HUES6 (cell line): ENCODE data around the gene MACROD2.
A peak's percentile ranks its signal among the peaks of the same experiment; 100 is the strongest.

ENCODE experiments used
- H3K27ac ChIP-seq: 2 replicates; pipeline ENCODE4 v1.7.0; 2013; ENCODE audit warnings: low read depth, mild to moderate bottlenecking, low read length, inconsistent platforms
- H3K27me3 ChIP-seq: 2 replicates; pipeline ENCODE4 v1.6.1; 2013; ENCODE audit warnings: low read length; ENCODE audit not compliant: control insufficient read depth, insufficient read depth
- H3K36me3 ChIP-seq: 2 replicates; pipeline ENCODE4 v1.6.1; 2013; ENCODE audit warnings: low read length; ENCODE audit not compliant: control insufficient read depth, insufficient read depth
- H3K4me1 ChIP-seq: 2 replicates; pipeline ENCODE4 v1.6.1; 2013; ENCODE audit warnings: low read length; ENCODE audit not compliant: control insufficient read depth, insufficient read depth
- H3K4me3 ChIP-seq: 2 replicates; pipeline ENCODE4 v1.5.1; 2013; ENCODE audit warnings: low read depth, low read length
- H3K9ac ChIP-seq: one replicate; pipeline ENCODE4 v1.6.1; 2013; ENCODE audit warnings: mild to moderate bottlenecking, low read length
- H3K9me3 ChIP-seq: 2 replicates; pipeline ENCODE4 v1.6.1; 2013; ENCODE audit warnings: low read depth, low read length; ENCODE audit not compliant: control insufficient read depth, insufficient read depth

Gene MACROD2

GRCh38 chr20:16059841-16060240 lies 2064.5 kb downstream of the MACROD2 start:
- Histone ChIP-seq H3K27me3 (no peaks in the 10 kb centered on the region), H3K9ac (no peak overlapping the region), H3K4me1 (peaks cover 13% of the 10 kb centered on the region), H3K9me3 (no peaks in the 10 kb centered on the region), H3K36me3 (no peaks in the 10 kb centered on the region), H3K27ac (no peak overlapping the region), H3K4me3 (no peak overlapping the region)

GRCh38 chr20:16061351-16061750 lies 2066.0 kb downstream of the MACROD2 start:
- peaks cover 25% of the 10 kb centered on the region for H3K4me1 ChIP-seq
- no peaks in the 10 kb centered on the region for H3K36me3 ChIP-seq
- no peak overlapping the region for H3K4me3 ChIP-seq
- no peak overlapping the region for H3K9ac ChIP-seq
- no peaks in the 10 kb centered on the region for H3K27me3 ChIP-seq
- H3K9me3 ChIP-seq = no peaks in the 10 kb centered on the region
- H3K27ac ChIP-seq = no peak overlapping the region

DNA sequence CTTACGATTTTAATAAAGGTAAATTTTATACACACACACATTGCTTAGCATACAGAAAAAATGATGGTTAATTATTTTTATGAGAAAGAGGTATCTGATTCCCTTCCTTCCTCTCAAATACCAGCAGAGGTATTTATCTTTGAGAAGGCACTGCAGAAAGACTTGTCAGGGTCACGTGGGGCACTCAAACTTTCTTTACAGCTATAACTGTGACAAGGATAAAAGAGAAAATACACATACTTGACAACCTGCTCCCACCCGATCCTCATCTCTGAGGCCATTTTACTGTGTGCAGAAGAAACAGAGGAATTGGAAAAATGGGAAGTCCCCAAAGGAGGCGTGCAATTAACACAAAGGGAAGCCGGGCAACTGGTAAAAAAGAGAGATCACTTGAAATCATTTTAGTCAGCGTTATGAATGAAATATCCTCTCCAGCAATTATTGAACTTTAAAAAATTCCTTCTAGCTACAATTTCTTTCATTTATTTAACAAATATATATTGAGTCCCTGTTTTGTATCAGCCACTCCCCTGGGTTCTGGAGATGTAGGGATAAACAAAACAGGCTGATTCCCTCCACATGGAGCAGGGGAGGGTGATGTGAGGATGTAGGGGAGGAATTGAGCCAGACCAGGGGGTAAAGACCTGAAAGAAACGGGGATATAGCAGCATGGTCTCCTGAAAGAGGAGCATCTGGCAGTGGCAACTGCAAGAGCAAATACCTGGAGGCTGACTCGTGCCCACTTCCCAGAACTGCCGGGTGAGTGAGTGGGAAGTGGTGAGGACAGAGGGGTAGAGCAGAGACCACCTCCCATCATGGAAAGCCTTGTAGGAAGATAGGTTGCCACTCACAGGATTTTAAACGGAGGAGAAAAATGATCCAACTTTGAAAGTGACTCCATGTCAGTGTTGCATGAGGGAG lies 2067.6 kb downstream of the MACROD2 start:
- H3K9ac ChIP-seq = no peak overlapping the region
- no peaks in the 10 kb centered on the region for H3K9me3 ChIP-seq
- H3K4me1 ChIP-seq = peaks cover 25% of the 10 kb centered on the region
- H3K27ac ChIP-seq = no peak overlapping the region
- H3K27me3 ChIP-seq = no peaks in the 10 kb centered on the region
- no peaks in the 10 kb centered on the region for H3K36me3 ChIP-seq
- no peak overlapping the region for H3K4me3 ChIP-seq

- Histone ChIP-seq H3K36me3 (no peaks in the 10 kb centered on the region), H3K4me1 (peaks cover 25% of the 10 kb centered on the region), H3K9me3 (no peaks in the 10 kb centered on the region), H3K4me3 (no peak overlapping the region), H3K9ac (no peak overlapping the region), H3K27ac (no peak overlapping the region), H3K27me3 (no peaks in the 10 kb centered on the region)
These were observed 2068.6 kb downstream of the MACROD2 start for GRCh38 chr20:16063881-16064280.

DNA sequence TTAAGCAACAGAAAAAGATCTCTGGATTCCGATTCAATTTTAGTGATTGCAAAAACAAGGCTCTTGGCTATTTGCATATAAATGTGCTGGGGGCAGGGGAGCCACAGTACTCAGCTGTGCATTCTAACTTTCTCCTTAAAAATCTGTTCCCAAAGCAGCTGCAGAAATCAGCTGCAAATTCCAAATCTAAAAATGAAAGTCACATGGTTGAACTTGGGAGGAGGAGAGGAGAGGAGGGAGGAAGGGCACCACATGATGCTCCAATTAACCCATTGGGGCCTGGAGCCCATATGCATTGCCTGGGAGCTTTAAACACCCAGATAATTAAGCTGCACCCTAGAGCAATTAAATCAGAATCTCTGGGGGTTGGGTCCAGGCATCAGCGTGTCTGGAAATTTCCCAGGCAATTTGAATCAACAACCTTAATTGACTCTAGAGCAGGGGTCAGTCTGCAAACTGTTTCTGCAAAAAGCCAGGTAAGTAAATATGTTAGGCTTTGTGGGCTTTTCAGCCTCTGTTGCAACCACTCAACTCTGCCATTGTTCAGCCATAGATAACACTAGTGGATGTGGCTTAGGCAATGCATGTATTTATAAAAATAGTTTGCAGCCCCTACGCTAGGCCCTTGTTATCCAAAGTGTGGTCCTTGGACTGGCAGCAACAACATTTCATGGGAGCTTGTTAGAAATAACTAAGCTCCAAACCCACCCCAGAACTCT lies 2069.8 kb downstream of the MACROD2 start:
- H3K36me3 ChIP-seq = no peaks in the 10 kb centered on the region
- no peak overlapping the region for H3K4me3 ChIP-seq
- H3K4me1 ChIP-seq = peaks cover 25% of the 10 kb centered on the region
- H3K9ac ChIP-seq = no peak overlapping the region
- H3K27ac ChIP-seq = 0 out of 2 replicates have a peak overlapping the region, but pooled peaks have one; percentile 13
- H3K27me3 ChIP-seq = no peaks in the 10 kb centered on the region
- H3K9me3 ChIP-seq = no peaks in the 10 kb centered on the region

DNA sequence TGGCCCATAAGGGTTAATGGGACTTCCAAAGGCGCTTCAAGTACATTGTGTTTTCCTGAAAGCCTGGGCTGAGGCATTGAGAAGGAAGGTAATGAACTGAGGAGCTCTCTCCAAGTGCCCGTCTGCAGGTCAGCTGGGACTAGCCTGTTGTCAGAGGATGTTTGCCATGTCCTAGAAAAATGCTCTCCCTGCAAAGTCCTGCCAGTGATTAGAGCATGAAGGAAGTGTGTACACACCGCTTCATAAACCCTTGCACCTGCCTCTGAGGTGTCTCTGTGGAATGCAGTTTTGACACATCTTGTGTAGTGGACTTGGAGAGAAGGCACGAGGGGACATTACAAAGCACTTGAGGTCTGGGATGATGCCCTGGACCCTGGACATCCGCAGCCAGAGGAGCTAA lies 2071.3 kb downstream of the MACROD2 start:
- no peaks in the 10 kb centered on the region for H3K36me3 ChIP-seq
- H3K4me3 ChIP-seq = no peak overlapping the region
- no peak overlapping the region for H3K9ac ChIP-seq
- H3K4me1 ChIP-seq = peaks cover 25% of the 10 kb centered on the region
- H3K27me3 ChIP-seq = no peaks in the 10 kb centered on the region
- H3K27ac ChIP-seq = no peak overlapping the region
- no peaks in the 10 kb centered on the region for H3K9me3 ChIP-seq

GRCh38 chr20:16069389-16070010 lies 2074.2 kb downstream of the MACROD2 start:
- Histone ChIP-seq H3K4me3 (no peak overlapping the region), H3K27ac (no peak overlapping the region), H3K36me3 (no peaks in the 10 kb centered on the region), H3K4me1 (peaks cover 15% of the 10 kb centered on the region), H3K9me3 (no peaks in the 10 kb centered on the region), H3K9ac (no peak overlapping the region), H3K27me3 (no peaks in the 10 kb centered on the region)

- Histone ChIP-seq H3K27ac (no peak overlapping the region), H3K36me3 (no peaks in the 10 kb centered on the region), H3K9me3 (no peaks in the 10 kb centered on the region), H3K4me3 (no peak overlapping the region), H3K27me3 (no peaks in the 10 kb centered on the region), H3K4me1 (no peaks in the 10 kb centered on the region), H3K9ac (no peak overlapping the region)
These were observed 2076.9 kb downstream of the MACROD2 start for GRCh38 chr20:16072220-16072619.

DNA sequence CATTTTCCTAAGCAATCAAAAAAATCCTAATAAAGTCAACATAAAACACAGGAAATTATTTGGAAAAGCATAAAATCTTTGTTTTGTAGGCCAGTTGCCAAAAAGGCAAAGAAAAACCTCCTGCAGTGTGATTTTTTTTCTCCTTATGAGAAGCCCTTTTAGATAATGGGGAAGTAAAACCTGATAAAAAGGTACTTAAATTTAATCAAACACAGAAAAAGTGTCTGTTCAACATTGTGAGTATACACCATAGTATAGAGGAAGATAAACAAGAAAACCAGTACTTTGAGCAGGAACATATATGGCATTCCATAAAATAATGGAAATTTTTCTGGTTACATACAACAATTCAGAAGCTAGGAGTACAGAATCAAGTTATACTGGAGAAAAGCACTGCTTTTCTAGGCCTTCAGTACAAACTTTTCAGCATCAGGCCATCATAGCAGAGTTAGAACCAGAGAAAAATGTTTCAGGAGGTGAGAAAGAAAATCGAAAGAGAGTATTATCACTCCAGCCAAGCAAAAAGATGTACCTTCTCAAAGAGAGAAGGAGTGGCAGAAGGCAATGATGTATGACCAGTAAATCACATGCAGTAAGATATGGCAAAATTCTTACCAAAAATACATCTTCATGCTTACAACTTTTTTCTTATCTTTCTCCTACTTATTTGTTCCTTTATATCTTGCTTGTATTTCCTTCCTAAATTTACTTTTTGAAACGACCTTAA lies 2083.0 kb downstream of the MACROD2 start:
- Histone ChIP-seq H3K27me3 (no peaks in the 10 kb centered on the region), H3K9ac (no peak overlapping the region), H3K4me3 (no peak overlapping the region), H3K36me3 (no peaks in the 10 kb centered on the region), H3K9me3 (no peaks in the 10 kb centered on the region), H3K4me1 (no peaks in the 10 kb centered on the region), H3K27ac (no peak overlapping the region)

DNA sequence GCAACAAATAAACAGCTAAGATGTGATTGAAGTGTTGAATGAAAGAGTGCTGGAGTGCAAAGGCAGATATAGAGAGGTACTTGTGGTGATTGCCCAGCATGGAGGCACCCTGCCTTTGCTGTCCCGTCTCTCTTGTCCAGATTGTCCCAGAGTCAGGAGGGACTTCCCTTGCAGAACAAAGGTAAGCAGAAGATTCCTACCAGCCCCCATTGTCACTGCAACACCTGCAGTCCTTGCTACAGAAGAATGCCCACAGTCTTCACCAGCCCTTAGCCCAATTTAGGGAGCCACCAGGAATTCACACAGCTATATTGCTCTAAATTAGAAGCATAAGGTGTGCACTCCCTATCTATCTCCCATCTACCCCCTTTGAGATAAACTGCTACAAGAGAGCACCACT lies 2086.1 kb downstream of the MACROD2 start:
- no peak overlapping the region for H3K4me3 ChIP-seq
- H3K4me1 ChIP-seq = no peaks in the 10 kb centered on the region
- H3K9me3 ChIP-seq = no peaks in the 10 kb centered on the region
- H3K27ac ChIP-seq = no peak overlapping the region
- H3K36me3 ChIP-seq = no peaks in the 10 kb centered on the region
- no peaks in the 10 kb centered on the region for H3K27me3 ChIP-seq
- no peak overlapping the region for H3K9ac ChIP-seq
